ENCODE results near the gene PHACTR1.
"Not testable (repeated sequence)": the region's sequence is repeated elsewhere in the genome, so short reads cannot be mapped to it uniquely, and the experiment has no call there.

PHACTR1 gene

GRCh38 chr6:12716298-12716916, at the start of gene PHACTR1:
Gene PHACTR1, plus strand, starts transcription at chr6:12716767.
- no peak for DNase-seq (ENCODE audit: low read depth in 2 of 2)

- no peak for DNase-seq (ENCODE audit: low read depth in 2 of 2)
Observed at GRCh38 chr6:12666886-12667285, 49.7 kb upstream of the PHACTR1 start.

- no peak for DNase-seq (ENCODE audit: low read depth in 2 of 2)
Observed at GRCh38 chr6:12675931-12676330, 40.6 kb upstream of the PHACTR1 start.

- no peak for DNase-seq (ENCODE audit: low read depth in 2 of 2)
Observed at GRCh38 chr6:12679341-12679740, 37.2 kb upstream of the PHACTR1 start.

- no peak for DNase-seq (ENCODE audit: low read depth in 2 of 2)
Observed at GRCh38 chr6:12693122-12693521, 23.4 kb upstream of the PHACTR1 start.

- DNase-seq (ENCODE audit: low read depth in 2 of 2), result no peak
Observed at GRCh38 chr6:12698298-12698697, 18.3 kb upstream of the PHACTR1 start.

- DNase-seq (ENCODE audit: low read depth in 2 of 2), result no peak
Observed at GRCh38 chr6:12704946-12705345, 11.6 kb upstream of the PHACTR1 start.

GRCh38 chr6:12709116-12709515, 7.5 kb upstream of the PHACTR1 start:
- DNase-seq (ENCODE audit: low read depth in 2 of 2), result no peak

- DNase-seq (ENCODE audit: low read depth in 2 of 2), result no peak
Observed at GRCh38 chr6:12709556-12710232, 6.9 kb upstream of the PHACTR1 start.

- no peak for DNase-seq (ENCODE audit: low read depth in 2 of 2)
Observed at GRCh38 chr6:12710921-12711320, 5.6 kb upstream of the PHACTR1 start.

GRCh38 chr6:12714022-12714421, 2.5 kb upstream of the PHACTR1 start:
- DNase-seq (ENCODE audit: low read depth in 2 of 2), result no peak

- no peak for DNase-seq (ENCODE audit: low read depth in 2 of 2)
Observed at GRCh38 chr6:12715437-12715836, 1.1 kb upstream of the PHACTR1 start.

- DNase-seq (ENCODE audit: low read depth in 2 of 2), result no peak
Observed at GRCh38 chr6:12717356-12717755, 789 bp downstream of the PHACTR1 start.

GRCh38 chr6:12718015-12718414, 1.4 kb downstream of the PHACTR1 start:
- DNase-seq (ENCODE audit: low read depth in 2 of 2), result no peak

- DNase-seq (ENCODE audit: low read depth in 2 of 2), result no peak
Observed at GRCh38 chr6:12719017-12719416, 2.5 kb downstream of the PHACTR1 start.

GRCh38 chr6:12720310-12720709, 3.7 kb downstream of the PHACTR1 start:
- no peak for DNase-seq (ENCODE audit: low read depth in 2 of 2)

GRCh38 chr6:12725263-12725662, 8.7 kb downstream of the PHACTR1 start:
- no peak for DNase-seq (ENCODE audit: low read depth in 2 of 2)

GRCh38 chr6:12729467-12729866, 12.9 kb downstream of the PHACTR1 start:
- no peak for DNase-seq (ENCODE audit: low read depth in 2 of 2)

- not testable (repeated sequence) for DNase-seq (ENCODE audit: low read depth in 2 of 2)
Observed at GRCh38 chr6:12730809-12731208, 14.2 kb downstream of the PHACTR1 start.

GRCh38 chr6:12733876-12734275, 17.3 kb downstream of the PHACTR1 start:
- DNase-seq (ENCODE audit: low read depth in 2 of 2), result no peak

GRCh38 chr6:12735786-12736185, 19.2 kb downstream of the PHACTR1 start:
- no peak for DNase-seq (ENCODE audit: low read depth in 2 of 2)

GRCh38 chr6:12748411-12748810, 31.8 kb downstream of the PHACTR1 start:
- no peak for DNase-seq (ENCODE audit: low read depth in 2 of 2)

GRCh38 chr6:12748815-12749521, 32.4 kb downstream of the PHACTR1 start:
- DNase-seq (ENCODE audit: low read depth in 2 of 2), result no peak

Data from stimulated activated CD8-positive, alpha-beta memory T cell treated with anti-CD3 and anti-CD28 coated beads, Interleukin-7, amount 100 ng/mL, for 4 hours (primary cell).